Mesenchymal stem cell (in vitro differentiated cells and primary cell): Measurements from ENCODE around the gene SSX2IP.
A peak's percentile ranks its signal among the peaks of the same experiment; 100 is the strongest.

Experiments
- DNase-seq: peaks from one replicate; pipeline ENCODE4 v3.0.0-alpha.2; 2013
- H2AFZ ChIP-seq: one replicate; pipeline ENCODE4 v1.6.1; 2013; ENCODE audit warnings: low read depth, mild to moderate bottlenecking, control low read depth, inconsistent platforms, low read length, moderate library complexity
- H2AK5ac ChIP-seq: 2 replicates; pipeline ENCODE4 v1.6.1; 2013; ENCODE audit warnings: low read length, moderate library complexity, mild to moderate bottlenecking, inconsistent platforms; ENCODE audit not compliant: severe bottlenecking
- H2BK120ac ChIP-seq: one replicate; pipeline ENCODE4 v1.6.1; 2013; ENCODE audit warnings: low read depth, mild to moderate bottlenecking, inconsistent platforms, low read length, moderate library complexity
- H2BK12ac ChIP-seq, 2 experiments: one replicate each; pipeline ENCODE4 v1.6.1; 2013; ENCODE audit warnings: inconsistent platforms in 2 of 2, low read length in 2 of 2, mild to moderate bottlenecking in 2 of 2, moderate library complexity in 2 of 2, control low read depth in 1 of 2
- H2BK15ac ChIP-seq: one replicate; pipeline ENCODE4 v1.6.1; 2013; ENCODE audit warnings: mild to moderate bottlenecking, low read depth, inconsistent platforms; ENCODE audit not compliant: poor library complexity, severe bottlenecking
- H2BK5ac ChIP-seq: 2 replicates; pipeline ENCODE4 v1.6.1; 2013; ENCODE audit warnings: low read depth, mild to moderate bottlenecking, low read length, control low read depth, inconsistent platforms; ENCODE audit not compliant: poor library complexity, severe bottlenecking
- H3K14ac ChIP-seq, 2 experiments: one replicate each; pipeline ENCODE4 v1.6.1; 2013; ENCODE audit warnings: inconsistent platforms in 2 of 2, low read length in 2 of 2, control low read depth in 1 of 2, mild to moderate bottlenecking in 1 of 2, moderate library complexity in 1 of 2
- H3K18ac ChIP-seq, 2 experiments: one replicate each; pipeline ENCODE4 v1.6.1; 2013; ENCODE audit warnings: inconsistent platforms in 2 of 2, low read length in 2 of 2, control low read depth in 1 of 2, low read depth in 1 of 2, mild to moderate bottlenecking in 1 of 2
- H3K23ac ChIP-seq, 2 experiments: one replicate each; pipeline ENCODE4 v1.6.1; 2013; ENCODE audit warnings: inconsistent platforms in 2 of 2, low read length in 2 of 2, mild to moderate bottlenecking in 2 of 2, moderate library complexity in 2 of 2, control low read depth in 1 of 2
- H3K27ac ChIP-seq: 2 replicates; pipeline ENCODE4 v1.5.1; 2013; ENCODE audit warnings: mild to moderate bottlenecking, moderate library complexity, low read length, control low read depth, inconsistent platforms; ENCODE audit not compliant: poor library complexity, severe bottlenecking
- H3K27me3 ChIP-seq, 2 experiments: 2 replicates each; pipeline versions ENCODE4 v1.6.1 to v1.7.0; 2013; ENCODE audit warnings: low read length in 2 of 2, mild to moderate bottlenecking in 2 of 2, moderate library complexity in 2 of 2, control low read depth in 1 of 2, inconsistent platforms in 1 of 2; ENCODE audit not compliant: control insufficient read depth in 1 of 2, insufficient read depth in 1 of 2
- H3K36me3 ChIP-seq, 2 experiments: 2 replicates each; pipeline versions ENCODE4 v1.6.1 to v1.7.0; 2013; ENCODE audit warnings: low read length in 2 of 2, control low read depth in 1 of 2, inconsistent platforms in 1 of 2, low read depth in 1 of 2, mild to moderate bottlenecking in 1 of 2; ENCODE audit not compliant: insufficient read depth in 2 of 2, control insufficient read depth in 1 of 2
- H3K4ac ChIP-seq, 2 experiments: one replicate each; pipeline ENCODE4 v1.6.1; 2013; ENCODE audit warnings: inconsistent platforms in 2 of 2, low read length in 2 of 2, mild to moderate bottlenecking in 2 of 2, moderate library complexity in 2 of 2, control low read depth in 1 of 2, low read depth in 1 of 2
- H3K4me1 ChIP-seq: 2 replicates; pipeline ENCODE4 v1.6.1; 2013; ENCODE audit warnings: low read depth, low read length, control low read depth; ENCODE audit not compliant: control insufficient read depth, insufficient read depth
- H3K4me2 ChIP-seq: 2 replicates; pipeline ENCODE4 v1.6.1; 2013; ENCODE audit warnings: low read length, mild to moderate bottlenecking, inconsistent platforms; ENCODE audit not compliant: poor library complexity, severe bottlenecking
- H3K4me3 ChIP-seq, 2 experiments: 2 replicates each; pipeline versions ENCODE4 v1.5.1 to v1.7.0; 2013; ENCODE audit warnings: low read length in 2 of 2, mild to moderate bottlenecking in 2 of 2, control low read depth in 1 of 2, low read depth in 1 of 2; ENCODE audit not compliant: insufficient read depth in 1 of 2
- H3K79me1 ChIP-seq: replicated peaks from 2 replicates; pipeline ENCODE4 v1.6.1; 2013; ENCODE audit warnings: mild to moderate bottlenecking, control low read depth, low read length, inconsistent platforms; ENCODE audit not compliant: poor library complexity, severe bottlenecking
- H3K9ac ChIP-seq: 2 replicates; pipeline ENCODE4 v1.7.0; 2013; ENCODE audit warnings: mild to moderate bottlenecking, low read length, moderate library complexity
- H3K9me3 ChIP-seq: 2 replicates; pipeline ENCODE4 v1.7.0; 2013; ENCODE audit warnings: mild to moderate bottlenecking, low read length; ENCODE audit not compliant: control insufficient read depth
- H4K8ac ChIP-seq: one replicate; pipeline ENCODE4 v1.6.1; 2013; ENCODE audit warnings: inconsistent platforms, mild to moderate bottlenecking, low read length, moderate library complexity
- H4K91ac ChIP-seq: one replicate; pipeline ENCODE4 v1.6.1; 2013; ENCODE audit warnings: mild to moderate bottlenecking, low read length, inconsistent platforms
- WGBS: methylation state at CpG from one replicate; pipeline ENCODE4 v1.1.7; 2013; ENCODE audit warnings: mixed read lengths; 5-methylcytosine and 5-hydroxymethylcytosine counted together

The SSX2IP gene

GRCh38 chr1:84703431-84703830 lies 13.2 kb upstream of the SSX2IP start:
- no peak overlapping the region for H4K91ac ChIP-seq
- H3K9me3 ChIP-seq = no peaks in the 10 kb centered on the region
- H3K9ac ChIP-seq = no peak overlapping the region
- peaks cover 2% of the 10 kb centered on the region for H3K4me1 ChIP-seq
- H3K4me2 ChIP-seq = no peak overlapping the region
- H2AFZ ChIP-seq = no peak overlapping the region
- H3K36me3 ChIP-seq = no peaks in the 10 kb centered on the region
- H3K4me3 ChIP-seq = no peak overlapping the region
- H3K4ac ChIP-seq = no peak overlapping the region
- H2BK5ac ChIP-seq = no peak overlapping the region
- H3K23ac ChIP-seq = no peak overlapping the region
- no peaks in the 10 kb centered on the region for H3K27me3 ChIP-seq
- H3K18ac ChIP-seq = no peak overlapping the region
- no peak overlapping the region for H2BK12ac ChIP-seq
- H3K27ac ChIP-seq = no peak overlapping the region
- H3K79me1 ChIP-seq = no peaks in the 10 kb centered on the region
- no peak overlapping the region for H2AK5ac ChIP-seq
- H2BK15ac ChIP-seq = no peak overlapping the region
- WGBS = 0% methylated on average over 1 of the region's 2 CpGs
- no peak overlapping the region for H4K8ac ChIP-seq
- no peak overlapping the region for H2BK120ac ChIP-seq
- no peak overlapping the region for H3K14ac ChIP-seq
- DNase-seq = no peak

GRCh38 chr1:84702143-84702542 lies 11.9 kb upstream of the SSX2IP start:
- H3K79me1 ChIP-seq = no peaks in the 10 kb centered on the region

GRCh38 chr1:84701376-84701775 lies 11.1 kb upstream of the SSX2IP start:
- Histone ChIP-seq H3K36me3 (no peaks in the 10 kb centered on the region), H3K9me3 (no peaks in the 10 kb centered on the region), H2AFZ (no peak overlapping the region), H2BK120ac (no peak overlapping the region), H3K23ac (no peak overlapping the region), H2BK12ac (no peak overlapping the region), H3K9ac (peak overlapping the region; percentile 78), H3K27ac (no peak overlapping the region), H2BK15ac (no peak overlapping the region), H3K27me3 (no peaks in the 10 kb centered on the region), H4K8ac (no peak overlapping the region), H3K4me2 (no peak overlapping the region), H3K79me1 (no peaks in the 10 kb centered on the region), H3K14ac (no peak overlapping the region), H2BK5ac (no peak overlapping the region), H3K4ac (no peak overlapping the region), H4K91ac (no peak overlapping the region), H2AK5ac (no peak overlapping the region), H3K4me3 (peak overlapping the region in 1 of 2 experiments; percentile 22), H3K18ac (no peak overlapping the region), H3K4me1 (peaks cover 4% of the 10 kb centered on the region)
- WGBS = 86% methylated on average over 5 of the region's 5 CpGs
- no peak for DNase-seq

More at GRCh38 chr1:84702143-84702542, 11.9 kb upstream of the SSX2IP start:
- no peak overlapping the region for H2BK120ac ChIP-seq
- H3K4ac ChIP-seq = no peak overlapping the region
- no peak overlapping the region for H4K91ac ChIP-seq
- no peak overlapping the region for H2AFZ ChIP-seq
- H2BK5ac ChIP-seq = no peak overlapping the region
- H2BK15ac ChIP-seq = no peak overlapping the region
- H3K36me3 ChIP-seq = no peaks in the 10 kb centered on the region
- peaks cover 4% of the 10 kb centered on the region for H3K4me1 ChIP-seq
- H3K9ac ChIP-seq = peak overlapping the region; percentile 78
- H3K4me3 ChIP-seq = no peak overlapping the region
- no peak overlapping the region for H3K14ac ChIP-seq
- WGBS = 86% methylated on average over 1 of the region's 1 CpG
- no peak overlapping the region for H3K23ac ChIP-seq
- no peak overlapping the region for H3K27ac ChIP-seq
- H2BK12ac ChIP-seq = no peak overlapping the region
- H2AK5ac ChIP-seq = no peak overlapping the region
- no peak overlapping the region for H4K8ac ChIP-seq
- DNase-seq = no peak
- H3K4me2 ChIP-seq = no peak overlapping the region
- no peaks in the 10 kb centered on the region for H3K9me3 ChIP-seq
- H3K27me3 ChIP-seq = no peaks in the 10 kb centered on the region
- no peak overlapping the region for H3K18ac ChIP-seq

- 50% methylated on average over 1 of the region's 1 CpG for WGBS
- H3K36me3 ChIP-seq = no peaks in the 10 kb centered on the region
- no peak overlapping the region for H2BK12ac ChIP-seq
These were observed 9.8 kb upstream of the SSX2IP start for GRCh38 chr1:84700070-84700469.

More at GRCh38 chr1:84700070-84700469, 9.8 kb upstream of the SSX2IP start:
- Histone ChIP-seq H2AK5ac (no peak overlapping the region), H3K4me3 (no peak overlapping the region), H3K4me2 (no peak overlapping the region), H3K4me1 (peaks cover 2% of the 10 kb centered on the region), H3K27me3 (no peaks in the 10 kb centered on the region), H3K23ac (no peak overlapping the region), H3K18ac (no peak overlapping the region), H2BK15ac (no peak overlapping the region), H2BK5ac (no peak overlapping the region), H3K4ac (no peak overlapping the region), H4K8ac (no peak overlapping the region), H3K9me3 (no peaks in the 10 kb centered on the region), H3K9ac (no peak overlapping the region), H2AFZ (no peak overlapping the region), H3K27ac (no peak overlapping the region), H3K79me1 (no peaks in the 10 kb centered on the region), H3K14ac (no peak overlapping the region), H2BK120ac (no peak overlapping the region), H4K91ac (no peak overlapping the region)
- DNase-seq = no peak
